Osteoblast (primary cell): ENCODE data around the gene IFT27. TPM values are rescaled to one million over a fixed set of nuclear protein-coding genes. Genes with fewer than 3 reads are reported as not detected.
A peak's percentile ranks its signal among the peaks of the same experiment; 100 is the strongest.

Source experiments
- DNase-seq: peaks from one replicate; pipeline ENCODE4 v3.0.0; 2011; ENCODE audit warnings: low spot score, mixed read lengths; ENCODE audit not compliant: insufficient read length; ENCODE audit errors: missing footprints
- H2AFZ ChIP-seq: 2 replicates; pipeline ENCODE4 v1.6.0; 2011; ENCODE audit warnings: mild to moderate bottlenecking, low read length
- H3K27ac ChIP-seq: 2 replicates; pipeline ENCODE4 v1.5.1; 2011; ENCODE audit warnings: mild to moderate bottlenecking, low read depth, low read length, moderate library complexity
- H3K27me3 ChIP-seq: 2 replicates; pipeline ENCODE4 v1.6.0; 2012; ENCODE audit warnings: mild to moderate bottlenecking, control low read depth, inconsistent platforms, low read length, moderate library complexity; ENCODE audit not compliant: insufficient read depth
- H3K36me3 ChIP-seq: 2 replicates; pipeline ENCODE4 v1.5.1; 2011; ENCODE audit warnings: mild to moderate bottlenecking, low read length, control low read depth, moderate library complexity; ENCODE audit not compliant: insufficient read depth
- H3K4me1 ChIP-seq: 2 replicates; pipeline ENCODE4 v1.5.1; 2011; ENCODE audit warnings: mild to moderate bottlenecking, low read length, control low read depth, moderate library complexity; ENCODE audit not compliant: insufficient read depth
- H3K4me2 ChIP-seq: 2 replicates; pipeline ENCODE4 v1.6.0; 2011; ENCODE audit warnings: mild to moderate bottlenecking, low read length; ENCODE audit not compliant: insufficient read depth
- H3K4me3 ChIP-seq: fragments of 200-600 bp; sonication (generic); 3 replicates; pipeline ENCODE4 v1.5.1; 2012; ENCODE audit warnings: mild to moderate bottlenecking, low read length, inconsistent platforms; ENCODE audit not compliant: insufficient read depth
- H3K79me2 ChIP-seq: 2 replicates; pipeline ENCODE4 v1.6.0; 2012; ENCODE audit warnings: mild to moderate bottlenecking, low read length, control low read depth, inconsistent platforms; ENCODE audit not compliant: insufficient read depth
- H3K9me3 ChIP-seq: 2 replicates; pipeline ENCODE4 v1.5.1; 2011; ENCODE audit warnings: low read depth, low read length, control low read depth
- H4K20me1 ChIP-seq: 2 replicates; pipeline ENCODE4 v1.6.0; 2012; ENCODE audit warnings: mild to moderate bottlenecking, low read length, control low read depth; ENCODE audit not compliant: insufficient read depth
- CTCF ChIP-seq: IDR thresholded peaks from 2 replicates; pipeline ENCODE4 v1.5.1; 2011; ENCODE audit warnings: mild to moderate bottlenecking, low read depth, low read length, moderate library complexity; ENCODE audit errors: extremely low read depth
- total RNA-seq: library from RNA; depleted of rRNA; stranded (reverse); fragments of >200 nt; gene quantifications from 2 replicates; pipeline ENCODE4 v1.2.3, GENCODE V29; 2012

Gene IFT27
- total RNA-seq, 1 donor = 22.1 TPM

- Histone ChIP-seq H3K9me3 (no peaks in the 10 kb centered on the region), H3K79me2 (no peaks in the 10 kb centered on the region), H3K4me2 (no peak overlapping the region)
Observed at GRCh38 chr22:36764060-36764459, 11.9 kb downstream of the IFT27 start.

GRCh38 chr22:36763576-36763975, 12.3 kb downstream of the IFT27 start:
- H2AFZ ChIP-seq = no peak overlapping the region
- H3K79me2 ChIP-seq = no peaks in the 10 kb centered on the region
- peak; percentile 51 for DNase-seq
- no peak overlapping the region for H3K27ac ChIP-seq
- H3K36me3 ChIP-seq = peaks cover 13% of the 10 kb centered on the region
- no peak overlapping the region for H3K4me3 ChIP-seq
- H3K4me1 ChIP-seq = peaks cover 3% of the 10 kb centered on the region
- H3K9me3 ChIP-seq = no peaks in the 10 kb centered on the region
- no peak overlapping the region for H3K4me2 ChIP-seq
- peaks cover 2% of the 10 kb centered on the region for H4K20me1 ChIP-seq
- no peaks in the 10 kb centered on the region for H3K27me3 ChIP-seq
- no peak for TF ChIP-seq CTCF

More at GRCh38 chr22:36764060-36764459, 11.9 kb downstream of the IFT27 start:
- no peak for TF ChIP-seq CTCF
- Histone ChIP-seq H3K27ac (no peak overlapping the region), H3K27me3 (no peaks in the 10 kb centered on the region), H3K4me1 (peaks cover 3% of the 10 kb centered on the region), H3K36me3 (peaks cover 13% of the 10 kb centered on the region), H4K20me1 (peaks cover 2% of the 10 kb centered on the region), H2AFZ (no peak overlapping the region), H3K4me3 (no peak overlapping the region)
- no peak for DNase-seq

- Histone ChIP-seq H4K20me1 (peaks cover 2% of the 10 kb centered on the region), H2AFZ (no peak overlapping the region), H3K4me3 (no peak overlapping the region), H3K4me2 (no peak overlapping the region), H3K27me3 (no peaks in the 10 kb centered on the region), H3K4me1 (peaks cover 3% of the 10 kb centered on the region), H3K36me3 (peaks cover 13% of the 10 kb centered on the region), H3K27ac (no peak overlapping the region), H3K9me3 (no peaks in the 10 kb centered on the region), H3K79me2 (no peaks in the 10 kb centered on the region)
- DNase-seq = peak; percentile 68
- no peak for TF ChIP-seq CTCF
Observed at GRCh38 chr22:36762687-36763260, 13.1 kb downstream of the IFT27 start.

- peaks cover 3% of the 10 kb centered on the region for H3K4me1 ChIP-seq
- no peaks in the 10 kb centered on the region for H3K79me2 ChIP-seq
- H3K27ac ChIP-seq = no peak overlapping the region
- peak; percentile 37 for DNase-seq
- peaks cover 5% of the 10 kb centered on the region for H4K20me1 ChIP-seq
- H3K4me2 ChIP-seq = no peak overlapping the region
- H2AFZ ChIP-seq = no peak overlapping the region
- no peak for TF ChIP-seq CTCF
- H3K9me3 ChIP-seq = no peaks in the 10 kb centered on the region
- H3K4me3 ChIP-seq = no peak overlapping the region
- peaks cover 7% of the 10 kb centered on the region for H3K36me3 ChIP-seq
- no peaks in the 10 kb centered on the region for H3K27me3 ChIP-seq
Observed at GRCh38 chr22:36761553-36762240, 14.2 kb downstream of the IFT27 start.
